ENCODE measurements around the gene LCN10.
"Not testable (repeated sequence)": the region's sequence is repeated elsewhere in the genome, so short reads cannot be mapped to it uniquely, and the experiment has no call there.

The LCN10 gene

GRCh38 chr9:136761545-136761981, 18.8 kb upstream of the LCN10 start:
- Mint-ChIP-seq H3K27me3 (peaks cover 3% of the 10 kb centered on the region), H3K27ac (no peak overlapping the region), H3K4me3 (no peak overlapping the region), H3K4me1 (peaks cover under 1% of the 10 kb centered on the region), H3K9me3 (no peaks in the 10 kb centered on the region), H3K36me3 (no peaks in the 10 kb centered on the region)

GRCh38 chr9:136760834-136761544, 18.2 kb upstream of the LCN10 start:
- H3K4me3 Mint-ChIP-seq, H3K9me3 Mint-ChIP-seq, H3K4me1 Mint-ChIP-seq, H3K27me3 Mint-ChIP-seq, H3K36me3 Mint-ChIP-seq: not testable (repeated sequence)
- peak overlapping the region; percentile 76 for H3K27ac Mint-ChIP-seq

DNA sequence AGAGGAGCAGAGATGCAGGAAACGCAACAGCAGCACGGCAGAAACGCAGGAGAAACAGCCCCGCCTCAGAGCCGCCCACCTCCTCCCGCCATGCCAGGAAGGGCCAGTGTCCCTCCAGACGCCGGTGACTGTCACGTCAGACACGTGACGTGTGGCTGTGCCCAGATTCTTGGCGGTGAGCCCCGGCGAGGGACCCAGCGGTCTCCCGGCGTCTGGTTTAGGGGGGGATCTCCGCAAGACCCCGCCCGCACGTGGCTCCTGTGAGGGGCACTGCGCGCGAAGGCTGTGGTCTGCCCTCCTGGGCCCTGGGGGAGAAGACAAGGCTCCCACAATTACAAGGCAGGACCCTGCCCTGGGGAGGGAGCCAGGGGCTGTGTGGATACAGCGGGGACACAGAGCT, 17.7 kb upstream of the LCN10 start:
- Mint-ChIP-seq H3K4me3 (no peak overlapping the region), H3K9me3 (no peaks in the 10 kb centered on the region), H3K27ac (no peak overlapping the region), H3K36me3 (no peaks in the 10 kb centered on the region), H3K27me3 (peaks cover 5% of the 10 kb centered on the region), H3K4me1 (no peaks in the 10 kb centered on the region)

DNA sequence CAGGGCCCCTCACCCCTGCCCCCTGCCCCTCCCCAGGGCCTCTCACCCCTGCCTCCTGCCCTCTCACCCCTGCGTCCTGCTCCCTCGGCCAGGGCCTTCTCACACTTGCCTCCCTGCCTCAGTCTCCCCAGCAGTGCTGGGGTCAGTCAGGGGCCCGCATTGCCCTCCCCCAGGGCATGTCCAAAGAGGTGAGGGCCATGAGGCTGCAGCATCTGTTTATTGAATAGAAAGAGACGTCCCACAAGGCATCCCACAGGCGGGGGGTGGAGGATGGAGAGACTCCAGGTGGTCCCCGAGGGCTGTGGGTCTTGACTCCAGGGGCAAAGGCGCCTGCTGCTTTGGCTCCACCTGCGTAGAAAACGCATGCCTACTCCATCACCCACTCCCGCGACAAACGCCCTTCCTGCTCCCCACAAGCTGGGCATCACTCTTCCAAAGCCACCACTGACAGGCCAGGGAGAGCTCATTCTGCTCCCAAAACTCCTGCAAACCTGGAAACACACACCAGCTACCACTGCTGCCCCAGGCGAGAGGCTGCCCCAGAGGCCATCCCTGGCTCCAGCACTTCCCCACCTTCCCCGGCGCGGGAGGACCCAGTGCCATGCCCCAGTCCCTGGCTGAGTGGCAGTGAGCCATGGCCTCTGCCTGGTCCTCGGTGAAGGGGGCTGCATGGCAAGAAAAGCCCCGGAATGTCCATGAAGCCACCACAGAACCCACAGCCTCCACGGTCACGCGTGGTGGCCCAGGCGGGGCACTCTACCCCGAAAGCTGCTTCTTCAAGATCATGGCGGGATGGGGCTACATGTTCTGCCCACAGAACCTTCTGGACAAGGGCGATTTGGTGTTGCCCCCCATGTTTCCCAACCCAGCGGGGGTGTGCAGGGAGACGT, 16.9 kb upstream of the LCN10 start:
- Mint-ChIP-seq H3K4me1 (no peaks in the 10 kb centered on the region), H3K27me3 (peaks cover 5% of the 10 kb centered on the region), H3K9me3 (no peaks in the 10 kb centered on the region), H3K36me3 (no peaks in the 10 kb centered on the region), H3K4me3 (no peak overlapping the region), H3K27ac (no peak overlapping the region)

DNA sequence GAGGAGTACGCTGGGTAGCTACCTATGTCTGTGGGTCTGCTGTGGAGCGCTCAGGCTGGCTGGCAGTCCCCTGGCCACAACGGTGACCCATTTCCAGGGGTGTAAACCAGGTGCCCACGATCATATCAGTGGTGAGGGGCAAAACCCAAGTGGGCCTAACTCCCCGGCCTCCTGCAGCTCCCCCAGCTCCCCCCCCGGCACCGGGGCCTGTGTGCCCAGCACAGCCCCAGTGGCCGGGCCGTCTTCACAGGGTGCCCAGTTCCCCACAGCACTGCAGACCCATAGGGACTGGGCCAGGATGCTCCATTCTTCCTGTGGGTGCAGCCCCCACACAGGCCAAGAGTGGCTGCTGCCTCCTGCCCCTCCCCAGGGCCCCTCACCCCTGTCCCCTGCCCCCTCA, 16.3 kb upstream of the LCN10 start:
- H3K9me3 Mint-ChIP-seq: no peaks in the 10 kb centered on the region
- no peaks in the 10 kb centered on the region for H3K4me1 Mint-ChIP-seq
- no peaks in the 10 kb centered on the region for H3K36me3 Mint-ChIP-seq
- no peak overlapping the region for H3K27ac Mint-ChIP-seq
- H3K27me3 Mint-ChIP-seq: peaks cover 5% of the 10 kb centered on the region
- H3K4me3 Mint-ChIP-seq: no peak overlapping the region

GRCh38 chr9:136757751-136758140, 15.0 kb upstream of the LCN10 start:
- Mint-ChIP-seq H3K27me3 (peaks cover 3% of the 10 kb centered on the region), H3K27ac (no peak overlapping the region), H3K9me3 (peaks cover 2% of the 10 kb centered on the region), H3K4me1 (no peaks in the 10 kb centered on the region), H3K36me3 (peaks cover under 1% of the 10 kb centered on the region), H3K4me3 (no peak overlapping the region)

DNA sequence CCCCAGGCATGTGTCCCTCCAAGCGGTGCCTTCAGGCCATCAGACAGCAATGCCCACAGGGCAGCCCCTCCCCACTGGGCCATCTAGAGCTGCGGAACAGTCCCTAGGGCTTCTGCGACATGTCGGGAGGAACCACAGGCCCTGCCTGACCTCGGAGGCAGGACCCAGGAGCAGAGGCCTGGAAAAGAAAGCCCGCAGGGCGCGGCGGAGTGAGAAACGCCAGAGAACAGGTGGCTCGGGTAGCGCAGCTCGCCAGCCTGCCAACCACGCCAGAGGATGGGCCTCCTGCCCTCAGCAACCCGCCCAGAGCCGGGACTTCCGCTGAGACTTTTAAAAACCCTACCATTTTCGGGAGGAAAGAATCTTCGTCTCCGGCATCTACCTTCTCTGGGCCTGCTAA, 14.6 kb upstream of the LCN10 start:
- Mint-ChIP-seq H3K9me3 (peaks cover 6% of the 10 kb centered on the region), H3K4me1 (no peaks in the 10 kb centered on the region), H3K36me3 (peaks cover 4% of the 10 kb centered on the region), H3K27ac (no peak overlapping the region), H3K4me3 (no peak overlapping the region), H3K27me3 (peaks cover 5% of the 10 kb centered on the region)

DNA sequence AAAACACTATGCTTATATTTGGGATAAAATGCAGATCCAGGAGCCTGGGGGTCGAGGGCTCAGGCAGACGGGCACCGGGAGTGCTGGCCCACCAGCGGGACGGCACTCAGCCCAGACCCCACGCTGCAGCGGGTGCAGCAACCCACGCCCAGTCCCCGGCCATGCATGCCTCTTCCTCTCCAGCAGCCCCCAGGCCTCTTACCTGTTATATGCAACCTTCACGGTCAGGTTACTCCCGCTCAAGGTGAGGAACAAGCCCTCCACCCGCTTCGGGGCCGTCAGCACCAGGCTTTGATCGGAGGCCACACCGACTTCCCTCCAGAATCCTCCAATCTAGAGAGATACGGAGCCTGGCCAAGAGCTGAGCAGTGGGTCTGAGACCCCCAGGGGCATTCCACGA, 14.1 kb upstream of the LCN10 start:
- Mint-ChIP-seq H3K36me3 (peaks cover 4% of the 10 kb centered on the region), H3K4me3 (no peak overlapping the region), H3K27ac (no peak overlapping the region), H3K4me1 (no peaks in the 10 kb centered on the region), H3K9me3 (peaks cover 9% of the 10 kb centered on the region), H3K27me3 (peaks cover 5% of the 10 kb centered on the region)

GRCh38 chr9:136756134-136756438, 13.3 kb upstream of the LCN10 start:
- Mint-ChIP-seq H3K27me3 (peaks cover 5% of the 10 kb centered on the region), H3K4me1 (no peaks in the 10 kb centered on the region), H3K4me3 (no peak overlapping the region), H3K36me3 (peaks cover 4% of the 10 kb centered on the region), H3K27ac (no peak overlapping the region), H3K9me3 (peaks cover 13% of the 10 kb centered on the region)

DNA sequence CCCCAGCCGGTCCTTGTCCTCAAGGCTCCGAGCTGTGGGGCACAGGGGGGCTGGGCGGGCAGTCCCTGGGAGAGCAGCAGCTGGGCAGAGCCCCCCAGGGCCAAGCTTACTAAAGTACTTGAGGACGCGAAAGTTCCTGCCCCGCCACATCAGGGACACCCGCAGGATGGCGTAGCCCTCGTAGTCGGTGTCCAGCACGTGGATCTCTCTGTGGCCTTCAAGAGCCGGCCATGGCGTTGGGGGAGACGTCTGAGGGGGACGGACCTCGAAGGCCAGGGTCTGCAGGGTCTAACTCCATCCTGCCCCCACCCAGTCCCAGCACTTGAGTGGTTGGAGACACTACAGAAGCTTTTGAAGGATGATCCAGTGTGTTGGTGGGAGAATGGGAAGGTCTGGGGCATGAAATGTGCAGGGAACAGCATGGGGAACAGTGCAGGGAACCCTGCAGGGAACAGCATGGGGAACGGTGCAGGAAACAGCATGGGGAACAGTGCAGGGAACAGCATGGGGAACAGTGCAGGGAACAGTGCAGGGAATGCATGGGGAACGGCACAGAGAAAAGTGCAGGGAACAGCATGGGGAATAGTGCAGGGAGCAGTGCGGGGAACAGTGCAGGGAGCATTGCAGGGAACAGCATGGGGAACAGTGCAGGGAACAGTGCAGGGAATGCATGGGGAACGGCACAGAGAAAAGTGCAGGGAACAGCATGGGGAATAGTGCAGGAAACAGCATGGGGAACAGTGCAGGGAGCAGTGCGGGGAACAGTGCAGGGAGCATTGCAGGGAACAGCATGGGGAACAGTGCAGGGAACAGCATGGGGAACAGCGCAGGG, 12.8 kb upstream of the LCN10 start:
- not testable (repeated sequence) for H3K4me3 Mint-ChIP-seq, H3K27ac Mint-ChIP-seq, H3K36me3 Mint-ChIP-seq, H3K4me1 Mint-ChIP-seq, H3K27me3 Mint-ChIP-seq
- H3K9me3 Mint-ChIP-seq: peaks cover 13% of the 10 kb centered on the region

- Mint-ChIP-seq H3K4me3 (no peak overlapping the region), H3K36me3 (peaks cover 4% of the 10 kb centered on the region), H3K9me3 (peaks cover 13% of the 10 kb centered on the region), H3K27ac (no peak overlapping the region), H3K27me3 (peaks cover 4% of the 10 kb centered on the region), H3K4me1 (peaks cover 4% of the 10 kb centered on the region)
Measured at GRCh38 chr9:136754626-136755301, 12.0 kb upstream of the LCN10 start.

GRCh38 chr9:136754059-136754572, 11.4 kb upstream of the LCN10 start:
- Mint-ChIP-seq H3K27ac (no peak overlapping the region), H3K36me3 (peaks cover 4% of the 10 kb centered on the region), H3K4me3 (no peak overlapping the region), H3K9me3 (peaks cover 13% of the 10 kb centered on the region), H3K27me3 (peaks cover 4% of the 10 kb centered on the region), H3K4me1 (peaks cover 4% of the 10 kb centered on the region)

DNA sequence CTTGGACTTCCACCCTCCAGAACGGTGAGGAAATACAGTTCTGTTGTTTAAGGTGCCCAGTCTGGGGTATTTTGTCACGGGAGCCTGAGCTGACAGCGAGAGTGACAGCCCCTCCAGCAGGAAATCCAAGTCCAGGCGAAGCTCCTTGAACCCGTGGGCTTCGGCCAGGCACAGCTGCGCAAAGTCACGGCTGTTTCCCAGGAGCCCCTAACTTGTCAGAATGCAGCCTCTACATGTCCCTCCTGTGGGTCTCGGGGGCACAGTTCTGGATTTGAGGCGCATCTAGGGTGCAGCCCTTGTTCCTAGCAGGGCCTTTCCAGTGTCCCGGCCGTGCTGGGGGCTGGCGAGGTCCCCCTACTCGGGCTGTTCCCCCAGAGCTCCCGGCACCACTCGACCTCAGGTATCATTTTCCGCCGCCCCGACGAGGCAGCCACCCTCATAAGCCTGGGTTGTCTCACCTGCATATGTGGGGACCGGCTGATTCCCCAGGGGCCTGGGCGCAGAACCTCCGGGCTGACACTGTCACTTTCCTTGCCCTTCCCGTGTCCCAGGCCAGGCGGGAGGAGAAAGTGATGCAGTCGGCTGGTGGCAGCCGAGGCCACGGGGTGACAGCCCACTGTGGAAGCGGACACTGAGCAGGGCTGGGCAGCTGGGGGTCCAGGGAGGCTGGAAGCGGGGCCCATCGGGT, 10.8 kb upstream of the LCN10 start:
- H3K4me3 Mint-ChIP-seq: no peak overlapping the region
- H3K27ac Mint-ChIP-seq: no peak overlapping the region

DNA sequence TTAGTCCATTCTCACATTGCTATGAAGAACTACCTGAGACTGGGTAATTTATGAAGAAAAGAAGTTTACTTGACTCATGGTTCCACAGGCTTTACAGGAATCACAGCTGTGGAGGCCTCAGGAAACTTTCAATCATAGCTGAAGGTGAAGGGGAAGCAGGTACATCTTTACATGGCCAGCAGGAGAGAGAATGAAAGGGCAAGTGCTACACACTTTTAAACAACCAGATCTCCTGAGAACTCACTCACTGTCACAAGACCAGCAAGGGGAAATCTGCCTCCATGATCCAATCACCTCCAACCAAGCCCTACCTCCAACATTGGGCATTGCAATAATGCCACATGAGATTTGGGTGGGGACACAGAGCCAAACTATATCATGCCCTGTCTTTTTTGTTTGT, 9.1 kb upstream of the LCN10 start:
- H3K27ac Mint-ChIP-seq: no peak overlapping the region
- H3K36me3 Mint-ChIP-seq: peaks cover 4% of the 10 kb centered on the region
- peaks cover 4% of the 10 kb centered on the region for H3K27me3 Mint-ChIP-seq
- H3K4me1 Mint-ChIP-seq: peaks cover 4% of the 10 kb centered on the region
- H3K9me3 Mint-ChIP-seq: peaks cover 13% of the 10 kb centered on the region
- no peak overlapping the region for H3K4me3 Mint-ChIP-seq

More for the DNA sequence above, 10.8 kb upstream of the LCN10 start:
- Mint-ChIP-seq H3K27me3 (peaks cover 4% of the 10 kb centered on the region), H3K36me3 (peaks cover 4% of the 10 kb centered on the region), H3K9me3 (peaks cover 13% of the 10 kb centered on the region), H3K4me1 (peaks cover 4% of the 10 kb centered on the region)

DNA sequence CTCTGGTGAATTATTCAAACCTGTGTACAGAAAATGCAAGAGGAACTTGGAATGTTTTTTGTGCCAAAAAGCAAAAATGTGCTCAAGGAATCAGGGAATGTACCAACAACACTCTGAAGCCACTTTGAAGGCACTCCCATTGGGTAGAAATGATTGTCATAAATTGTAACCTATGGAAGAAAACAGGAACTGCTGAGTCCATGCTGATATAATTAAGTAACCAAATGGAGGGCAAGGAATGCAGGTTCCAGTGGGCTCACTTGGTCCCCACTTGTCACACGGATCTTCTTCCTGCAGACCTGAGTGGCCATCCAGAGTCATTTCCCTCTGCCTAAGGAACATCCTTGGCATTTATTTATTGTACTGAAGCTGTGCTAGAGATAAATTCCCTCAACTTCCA, 8.5 kb upstream of the LCN10 start:
- Mint-ChIP-seq H3K27ac (no peak overlapping the region), H3K4me3 (no peak overlapping the region), H3K27me3 (peaks cover 4% of the 10 kb centered on the region), H3K9me3 (peaks cover 13% of the 10 kb centered on the region), H3K36me3 (peaks cover 4% of the 10 kb centered on the region), H3K4me1 (peaks cover 4% of the 10 kb centered on the region)
